Measurements from ENCODE around the gene EEF1AKMT2. TPM values are rescaled to one million over a fixed set of nuclear protein-coding genes. Genes with fewer than 3 reads are reported as not detected.
A peak's percentile ranks its signal among the peaks of the same experiment; 100 is the strongest.

The EEF1AKMT2 gene
- total RNA-seq, 1 donor from 2014 or later: 12.5 TPM

- H3K4me3 Mint-ChIP-seq (ENCODE audit: unreplicated experiment): no peak overlapping the region
- no peak for TF ChIP-seq CTCF (IDR thresholded peaks at IDR 0.05; ENCODE audit: unreplicated experiment)
- no peaks in the 10 kb centered on the region for H3K9me3 Mint-ChIP-seq (ENCODE audit: unreplicated experiment)
- H3K36me3 Mint-ChIP-seq (ENCODE audit: low read depth, unreplicated experiment): peaks cover 15% of the 10 kb centered on the region
- no peak overlapping the region for H3K27ac Mint-ChIP-seq (ENCODE audit: unreplicated experiment)
- no peaks in the 10 kb centered on the region for H3K27me3 Mint-ChIP-seq (ENCODE audit: unreplicated experiment)
- DNase-seq (ENCODE audit: low spot score): no peak
- H3K4me1 Mint-ChIP-seq (ENCODE audit: unreplicated experiment): no peaks in the 10 kb centered on the region
These were observed 32.8 kb upstream of the EEF1AKMT2 start for GRCh38 chr10:124824507-124824906.

GRCh38 chr10:124821520-124821919 is 29.8 kb upstream of the EEF1AKMT2 start:
- TF ChIP-seq CTCF (IDR thresholded peaks at IDR 0.05; ENCODE audit: unreplicated experiment): no peak
- H3K36me3 Mint-ChIP-seq (ENCODE audit: low read depth, unreplicated experiment): peaks cover 21% of the 10 kb centered on the region
- H3K27ac Mint-ChIP-seq (ENCODE audit: unreplicated experiment): no peak overlapping the region
- H3K9me3 Mint-ChIP-seq (ENCODE audit: unreplicated experiment): no peaks in the 10 kb centered on the region
- no peaks in the 10 kb centered on the region for H3K4me1 Mint-ChIP-seq (ENCODE audit: unreplicated experiment)
- DNase-seq (ENCODE audit: low spot score): no peak
- no peaks in the 10 kb centered on the region for H3K27me3 Mint-ChIP-seq (ENCODE audit: unreplicated experiment)
- no peak overlapping the region for H3K4me3 Mint-ChIP-seq (ENCODE audit: unreplicated experiment)

- Mint-ChIP-seq H3K27ac (ENCODE audit: unreplicated experiment) (no peak overlapping the region), H3K4me3 (ENCODE audit: unreplicated experiment) (peak overlapping the region; percentile 17), H3K27me3 (ENCODE audit: unreplicated experiment) (no peaks in the 10 kb centered on the region), H3K36me3 (ENCODE audit: low read depth, unreplicated experiment) (peaks cover 18% of the 10 kb centered on the region), H3K9me3 (ENCODE audit: unreplicated experiment) (no peaks in the 10 kb centered on the region), H3K4me1 (ENCODE audit: unreplicated experiment) (no peaks in the 10 kb centered on the region)
- no peak for DNase-seq (ENCODE audit: low spot score)
- no peak for TF ChIP-seq CTCF (IDR thresholded peaks at IDR 0.05; ENCODE audit: unreplicated experiment)
These were observed 28.4 kb upstream of the EEF1AKMT2 start for GRCh38 chr10:124820121-124820520.

- Mint-ChIP-seq H3K36me3 (ENCODE audit: low read depth, unreplicated experiment) (no peaks in the 10 kb centered on the region), H3K4me1 (ENCODE audit: unreplicated experiment) (peaks cover 9% of the 10 kb centered on the region), H3K9me3 (ENCODE audit: unreplicated experiment) (no peaks in the 10 kb centered on the region), H3K4me3 (ENCODE audit: unreplicated experiment) (peak overlapping the region; percentile 92), H3K27ac (ENCODE audit: unreplicated experiment) (peak overlapping the region; percentile 11), H3K27me3 (ENCODE audit: unreplicated experiment) (peaks cover 11% of the 10 kb centered on the region)
- DNase-seq (ENCODE audit: low spot score): no peak
- no peak for TF ChIP-seq CTCF (IDR thresholded peaks at IDR 0.05; ENCODE audit: unreplicated experiment)
These were observed 10.6 kb upstream of the EEF1AKMT2 start for GRCh38 chr10:124802313-124802675.

GRCh38 chr10:124799211-124799610 is 7.5 kb upstream of the EEF1AKMT2 start:
- peaks cover 13% of the 10 kb centered on the region for H3K4me1 Mint-ChIP-seq (ENCODE audit: unreplicated experiment)
- no peaks in the 10 kb centered on the region for H3K36me3 Mint-ChIP-seq (ENCODE audit: low read depth, unreplicated experiment)
- no peak overlapping the region for H3K27ac Mint-ChIP-seq (ENCODE audit: unreplicated experiment)
- H3K27me3 Mint-ChIP-seq (ENCODE audit: unreplicated experiment): peaks cover 12% of the 10 kb centered on the region
- no peak for TF ChIP-seq CTCF (IDR thresholded peaks at IDR 0.05; ENCODE audit: unreplicated experiment)
- no peak for DNase-seq (ENCODE audit: low spot score)
- H3K9me3 Mint-ChIP-seq (ENCODE audit: unreplicated experiment): no peaks in the 10 kb centered on the region
- H3K4me3 Mint-ChIP-seq (ENCODE audit: unreplicated experiment): no peak overlapping the region
